Measurements from ENCODE around the gene KTN1. TPM values are rescaled to one million over a fixed set of nuclear protein-coding genes. Genes with fewer than 3 reads are reported as not detected.

The KTN1 gene
- total RNA-seq, 1 experiment from 2014 or later, result 138 TPM

DNA sequence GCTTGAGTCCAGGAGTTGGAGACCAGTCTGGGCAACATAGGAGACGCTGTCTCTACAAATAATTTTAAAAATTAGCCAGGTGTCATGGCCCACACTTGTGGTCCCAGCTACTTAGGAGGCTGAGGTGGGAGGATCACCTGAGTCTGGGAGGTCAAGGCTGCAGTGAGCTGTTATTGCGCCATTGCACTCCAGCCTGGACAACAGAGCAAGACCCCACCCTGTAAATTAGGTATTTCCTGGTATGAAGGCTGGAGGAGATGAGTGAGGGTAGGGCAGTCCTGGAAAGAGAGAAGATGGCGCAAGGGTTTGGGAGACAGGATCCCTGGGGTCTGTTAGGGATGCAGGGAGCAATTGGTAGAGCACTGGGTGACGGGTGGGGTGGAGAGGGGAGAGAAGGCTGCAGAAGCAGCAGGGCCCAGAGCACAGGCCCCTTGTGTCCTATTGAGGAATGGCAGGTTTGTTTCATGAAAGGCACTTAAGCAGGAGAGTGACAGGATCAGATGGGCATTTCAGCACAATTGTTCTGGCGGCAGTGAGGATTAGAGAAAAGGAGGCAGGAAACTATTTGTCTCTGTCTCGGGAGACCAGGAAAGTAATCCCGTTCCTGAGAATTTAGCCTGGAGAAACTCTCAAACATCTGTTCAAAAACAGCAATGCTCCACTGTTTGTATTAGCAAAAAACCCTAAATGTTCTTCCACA is 47.2 kb upstream of the KTN1 start:
- Histone ChIP-seq H3K4me3 (ENCODE audit: low read depth, low read length) (no peak overlapping the region), H3K36me3 (ENCODE audit: control insufficient read depth, insufficient read depth, low read length) (no peaks in the 10 kb centered on the region), H3K9me3 (peaks cover 9% of the 10 kb centered on the region), H3K27me3 (replicated peaks; ENCODE audit: control insufficient read depth, insufficient read depth, low read length) (no peaks in the 10 kb centered on the region), H3K4me1 (peaks cover 6% of the 10 kb centered on the region; the same call in 1 of the 2 replicates)
- TF ChIP-seq, protein P1, sequence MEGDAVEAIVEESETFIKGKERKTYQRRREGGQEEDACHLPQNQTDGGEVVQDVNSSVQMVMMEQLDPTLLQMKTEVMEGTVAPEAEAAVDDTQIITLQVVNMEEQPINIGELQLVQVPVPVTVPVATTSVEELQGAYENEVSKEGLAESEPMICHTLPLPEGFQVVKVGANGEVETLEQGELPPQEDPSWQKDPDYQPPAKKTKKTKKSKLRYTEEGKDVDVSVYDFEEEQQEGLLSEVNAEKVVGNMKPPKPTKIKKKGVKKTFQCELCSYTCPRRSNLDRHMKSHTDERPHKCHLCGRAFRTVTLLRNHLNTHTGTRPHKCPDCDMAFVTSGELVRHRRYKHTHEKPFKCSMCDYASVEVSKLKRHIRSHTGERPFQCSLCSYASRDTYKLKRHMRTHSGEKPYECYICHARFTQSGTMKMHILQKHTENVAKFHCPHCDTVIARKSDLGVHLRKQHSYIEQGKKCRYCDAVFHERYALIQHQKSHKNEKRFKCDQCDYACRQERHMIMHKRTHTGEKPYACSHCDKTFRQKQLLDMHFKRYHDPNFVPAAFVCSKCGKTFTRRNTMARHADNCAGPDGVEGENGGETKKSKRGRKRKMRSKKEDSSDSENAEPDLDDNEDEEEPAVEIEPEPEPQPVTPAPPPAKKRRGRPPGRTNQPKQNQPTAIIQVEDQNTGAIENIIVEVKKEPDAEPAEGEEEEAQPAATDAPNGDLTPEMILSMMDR (IDR thresholded peaks at IDR 0.05; ENCODE audit: insufficient read depth in 1 of 2, low read depth in 1 of 2, low read length in 1 of 2, severe bottlenecking in 1 of 2, unreplicated experiment in 1 of 2), result peak in 1 of 2 experiments; percentile 12
- intact Hi-C loops (cut with micrococcal nuclease; ENCODE audit: unreplicated experiment), result no loop called here
- no TSS peak for BruUV-seq (replicated peaks)
- no peaks in the 10 kb centered on the region for H3K36me3 Mint-ChIP-seq (ENCODE audit: insufficient read depth, unreplicated experiment)
- ChIA-PET POLR2A (no interaction called here), CTCF (no interaction called here)
- peaks cover 10% of the 10 kb centered on the region for H3K9me3 Mint-ChIP-seq (ENCODE audit: unreplicated experiment)
- DNase-seq, result no peak
- no peak overlapping the region for H3K4me3 Mint-ChIP-seq (ENCODE audit: unreplicated experiment)
- peaks cover 6% of the 10 kb centered on the region for H3K4me1 Mint-ChIP-seq (ENCODE audit: low read depth, unreplicated experiment)
- H3K27ac Mint-ChIP-seq (ENCODE audit: unreplicated experiment), result no peak overlapping the region
- H3K27me3 Mint-ChIP-seq (ENCODE audit: insufficient read depth, unreplicated experiment), result no peaks in the 10 kb centered on the region

DNA sequence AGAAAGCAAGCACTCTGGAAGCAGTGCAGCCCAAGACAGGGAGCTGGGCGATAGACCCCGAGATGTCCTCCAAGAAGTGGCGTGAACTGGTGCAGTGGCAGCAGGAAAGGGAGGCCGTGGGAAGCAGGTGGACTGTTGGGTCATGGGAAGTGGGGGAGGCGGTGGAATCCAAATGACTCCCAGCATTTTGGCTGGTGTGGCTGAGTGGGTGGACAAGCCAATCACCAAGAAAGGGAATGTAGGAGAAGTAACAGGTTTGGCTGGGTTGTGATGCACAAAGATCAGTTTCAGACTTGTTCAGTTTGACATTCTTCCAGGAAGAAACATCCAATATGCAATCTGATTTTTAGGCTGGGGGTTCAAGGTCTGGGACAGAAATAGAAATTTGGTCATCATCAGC is 46.0 kb upstream of the KTN1 start:
- TF ChIP-seq, protein P1 (IDR thresholded peaks at IDR 0.05; ENCODE audit: insufficient read depth in 1 of 2, low read depth in 1 of 2, low read length in 1 of 2, severe bottlenecking in 1 of 2, unreplicated experiment in 1 of 2), result no peak
- BruUV-seq (replicated peaks), result no TSS peak
- H3K4me1 Mint-ChIP-seq (ENCODE audit: low read depth, unreplicated experiment), result peaks cover 6% of the 10 kb centered on the region
- H3K27ac Mint-ChIP-seq (ENCODE audit: unreplicated experiment), result no peak overlapping the region
- CTCF ChIA-PET, result interaction anchor here (0.6 kb wide), 1 partner anchor 483 kb away, joined by 3 read pairs; no protein-coding TSS in a partner anchor
- peaks cover 9% of the 10 kb centered on the region for H3K9me3 ChIP-seq
- H3K9me3 Mint-ChIP-seq (ENCODE audit: unreplicated experiment), result peaks cover 10% of the 10 kb centered on the region
- DNase-seq, result no peak
- intact Hi-C loops (cut with micrococcal nuclease; ENCODE audit: unreplicated experiment), result no loop called here
- no peak overlapping the region for H3K4me3 Mint-ChIP-seq (ENCODE audit: unreplicated experiment)
- H3K36me3 ChIP-seq (ENCODE audit: control insufficient read depth, insufficient read depth, low read length), result no peaks in the 10 kb centered on the region
- no peaks in the 10 kb centered on the region for H3K27me3 ChIP-seq (replicated peaks; ENCODE audit: control insufficient read depth, insufficient read depth, low read length)
- H3K4me3 ChIP-seq (ENCODE audit: low read depth, low read length), result no peak overlapping the region
- H3K4me1 ChIP-seq, result peaks cover 6% of the 10 kb centered on the region; the same call in 1 of the 2 replicates
- POLR2A ChIA-PET, result no interaction called here
- no peaks in the 10 kb centered on the region for H3K27me3 Mint-ChIP-seq (ENCODE audit: insufficient read depth, unreplicated experiment)
- H3K36me3 Mint-ChIP-seq (ENCODE audit: insufficient read depth, unreplicated experiment), result no peaks in the 10 kb centered on the region

DNA sequence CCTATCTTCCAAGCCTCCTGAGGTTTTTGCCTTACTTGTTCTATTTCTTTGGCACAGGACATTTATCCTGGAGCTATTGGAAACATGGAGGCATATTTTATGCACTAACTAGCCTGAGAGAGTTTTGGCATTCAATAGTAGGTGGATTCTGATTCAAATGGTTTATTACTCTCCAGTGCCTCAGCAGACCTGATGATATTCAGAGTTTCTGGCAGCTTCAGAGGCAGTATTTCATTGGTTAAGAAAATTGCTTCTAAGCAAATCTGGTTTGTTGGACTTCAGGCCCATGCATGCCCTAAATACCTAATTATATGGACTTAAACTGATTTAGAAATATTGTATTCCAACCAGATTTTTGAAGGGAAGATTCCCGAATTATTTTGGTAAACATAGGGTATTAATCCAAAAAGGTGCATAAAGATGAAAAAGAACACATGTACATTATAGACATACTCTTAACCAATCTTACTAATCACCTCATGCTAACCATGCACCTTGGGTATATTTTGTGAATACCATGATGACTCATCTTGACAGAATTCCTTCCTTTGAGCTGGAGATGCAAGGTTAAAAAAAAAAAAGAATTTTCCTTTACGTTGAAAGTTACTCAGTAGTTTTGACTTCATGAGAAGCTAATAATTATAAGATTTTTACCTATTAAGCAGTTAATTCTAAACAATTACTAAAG is 44.3 kb upstream of the KTN1 start:
- peaks cover 6% of the 10 kb centered on the region; the same call in 1 of the 2 replicates for H3K4me1 ChIP-seq
- Mint-ChIP-seq H3K36me3 (ENCODE audit: insufficient read depth, unreplicated experiment) (no peaks in the 10 kb centered on the region), H3K4me3 (ENCODE audit: unreplicated experiment) (no peak overlapping the region), H3K9me3 (ENCODE audit: unreplicated experiment) (peaks cover 10% of the 10 kb centered on the region), H3K4me1 (ENCODE audit: low read depth, unreplicated experiment) (peaks cover 6% of the 10 kb centered on the region), H3K27ac (ENCODE audit: unreplicated experiment) (no peak overlapping the region), H3K27me3 (ENCODE audit: insufficient read depth, unreplicated experiment) (no peaks in the 10 kb centered on the region)
- no peak overlapping the region for H3K4me3 ChIP-seq (ENCODE audit: low read depth, low read length)
- intact Hi-C loops (cut with micrococcal nuclease; ENCODE audit: unreplicated experiment), result no loop called here
- no peaks in the 10 kb centered on the region for H3K27me3 ChIP-seq (replicated peaks; ENCODE audit: control insufficient read depth, insufficient read depth, low read length)
- CTCF ChIA-PET, result no interaction called here
- H3K9me3 ChIP-seq, result peaks cover 9% of the 10 kb centered on the region
- TF ChIP-seq, protein P1 (IDR thresholded peaks at IDR 0.05; ENCODE audit: insufficient read depth in 1 of 2, low read depth in 1 of 2, low read length in 1 of 2, severe bottlenecking in 1 of 2, unreplicated experiment in 1 of 2), result no peak
- POLR2A ChIA-PET, result interaction anchor here (0.5 kb wide), 1 partner anchor 484 kb away, joined by 3 read pairs; no protein-coding TSS in a partner anchor
- no peaks in the 10 kb centered on the region for H3K36me3 ChIP-seq (ENCODE audit: control insufficient read depth, insufficient read depth, low read length)
- no peak for DNase-seq
- BruUV-seq (replicated peaks), result no TSS peak
